ENCODE results near the gene TBX15.

TBX15 gene

DNA sequence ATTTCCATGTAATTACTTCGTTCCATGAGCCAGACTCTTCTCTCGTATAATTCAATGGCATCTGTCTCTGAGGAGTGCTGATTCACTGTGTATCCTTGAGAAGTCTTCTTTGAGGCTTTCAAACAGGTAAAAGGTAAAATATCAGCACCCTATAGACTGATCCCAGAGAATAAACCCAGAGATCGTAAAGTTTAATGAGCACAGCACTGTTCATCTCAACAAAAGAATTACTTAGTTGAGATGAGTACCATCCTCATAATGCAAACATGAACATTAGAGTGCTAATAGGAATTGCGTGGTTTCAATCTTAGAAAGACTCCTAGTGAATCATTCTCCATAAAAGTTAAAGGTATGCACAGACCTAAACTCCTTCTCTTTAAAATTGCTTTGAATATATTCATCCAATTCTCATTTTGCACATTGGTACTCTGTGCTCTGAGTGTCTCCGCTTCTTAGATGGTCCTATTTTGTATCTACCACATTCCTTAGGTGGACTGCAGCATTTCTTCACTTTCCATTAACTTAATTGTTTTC, 97.2 kb downstream of the TBX15 start:
- DNase-seq (ENCODE audit: low read depth), result no peak

DNA sequence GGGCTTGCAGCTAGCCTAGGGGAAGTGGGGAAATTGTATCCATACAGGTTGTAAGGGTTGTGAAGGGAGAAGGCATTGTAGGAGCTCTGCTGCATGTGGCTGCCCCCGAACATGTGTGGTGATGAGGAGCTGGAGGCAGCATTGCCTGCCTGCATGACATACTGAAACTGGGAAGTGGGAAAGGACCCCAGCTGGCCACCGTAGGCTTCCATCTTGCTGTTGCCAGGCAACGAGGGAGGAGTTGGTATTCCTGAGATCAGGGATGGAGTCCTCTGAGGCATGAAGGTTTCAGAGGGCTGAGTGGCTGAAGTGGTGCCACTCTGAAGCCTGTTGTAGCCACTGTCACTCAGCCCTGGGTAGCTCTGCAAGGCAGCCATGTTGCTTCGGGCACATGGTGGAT, 103.2 kb downstream of the TBX15 start:
- DNase-seq (ENCODE audit: low read depth), result no peak

DNA sequence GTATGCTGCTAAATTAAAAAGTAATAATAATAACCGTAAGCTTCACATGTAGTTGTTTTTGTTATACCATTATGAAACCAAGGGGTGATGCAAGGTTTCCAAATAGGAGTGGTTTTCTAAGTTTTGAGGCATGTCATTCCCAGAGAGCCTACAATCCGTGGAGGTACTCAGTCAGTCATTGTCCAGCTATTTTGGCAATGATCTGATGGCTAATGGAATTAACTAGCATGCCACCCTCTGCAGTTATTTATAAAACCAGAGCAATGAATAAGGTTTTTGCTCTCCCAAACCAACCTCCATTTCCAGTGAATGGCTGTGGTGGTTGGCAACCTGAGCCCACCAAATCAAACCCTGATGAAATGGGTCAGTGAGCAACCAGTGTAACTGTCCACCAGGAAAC, 106.4 kb downstream of the TBX15 start:
- DNase-seq (ENCODE audit: low read depth), result no peak

- DNase-seq (ENCODE audit: low read depth), result no peak
Observed at GRCh38 chr1:118878661-118879060, 109.5 kb downstream of the TBX15 start.

- no peak for DNase-seq (ENCODE audit: low read depth)
Observed at GRCh38 chr1:118877668-118878396, 110.3 kb downstream of the TBX15 start.

DNA sequence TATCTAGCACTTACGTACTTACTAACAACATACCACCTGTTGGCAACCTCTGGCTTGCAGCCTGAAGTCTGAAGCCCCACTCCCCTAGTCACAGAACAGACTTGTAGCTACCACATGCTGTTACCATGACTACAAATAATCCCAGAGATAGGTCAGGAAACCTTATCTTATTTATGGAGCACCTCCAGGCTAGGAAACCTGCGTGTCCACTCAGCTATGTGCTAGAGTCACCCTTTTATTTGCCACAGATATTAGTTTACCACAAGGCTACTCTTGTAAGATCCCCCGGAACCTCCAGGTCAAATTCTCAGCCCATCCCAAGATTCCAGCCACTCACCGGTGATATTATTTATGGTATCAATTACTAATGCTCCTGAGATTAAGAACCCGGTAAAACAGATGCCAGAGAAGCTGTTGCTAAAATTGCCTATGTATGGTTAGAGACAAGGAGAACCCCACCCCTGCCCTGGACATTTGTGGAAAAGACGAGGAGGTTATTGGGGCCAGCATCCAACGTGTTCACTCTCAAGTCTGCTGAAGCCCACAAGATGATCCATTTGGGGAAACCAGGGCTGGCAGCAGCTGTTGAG, 116.5 kb downstream of the TBX15 start:
- no peak for DNase-seq (ENCODE audit: low read depth)

DNA sequence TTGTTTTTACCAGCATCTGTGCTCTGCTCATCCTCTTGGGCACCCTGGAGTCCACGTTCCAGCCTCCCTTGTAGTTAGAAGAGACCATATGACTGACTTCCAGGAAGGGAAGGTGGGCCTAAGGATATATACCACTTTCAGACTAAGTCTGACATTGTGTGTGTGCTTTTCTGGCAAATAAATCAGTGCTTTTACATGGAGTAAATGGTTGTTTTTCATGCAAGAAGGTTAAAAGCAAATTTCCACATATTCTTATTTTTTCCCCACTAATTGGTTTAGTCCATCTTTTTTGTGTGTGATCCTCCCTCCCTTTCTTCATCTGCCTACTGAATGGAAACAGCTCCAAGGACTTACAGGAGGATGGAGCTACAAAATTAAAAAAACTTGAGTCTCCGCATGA, 119.8 kb downstream of the TBX15 start:
- DNase-seq (ENCODE audit: low read depth), result no peak

DNA sequence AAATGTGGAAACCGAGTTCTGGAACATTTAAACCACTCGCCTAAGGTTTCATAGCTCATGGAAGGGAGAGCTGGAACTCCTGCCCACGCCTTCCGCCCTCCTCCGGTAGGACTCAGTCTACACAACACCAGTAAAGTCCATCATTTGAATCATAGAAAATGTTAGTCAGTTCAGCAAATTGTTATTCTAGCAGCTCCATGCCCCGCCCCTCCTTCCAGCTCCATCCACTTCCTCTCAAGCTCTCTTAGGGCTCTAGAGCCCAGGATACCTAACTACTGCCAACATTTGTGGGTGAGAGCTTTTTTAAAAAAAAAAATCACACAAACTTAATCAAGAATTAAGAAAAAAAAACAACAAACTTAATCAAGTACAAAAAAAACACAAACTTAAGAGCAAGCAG, 121.8 kb downstream of the TBX15 start:
- DNase-seq (ENCODE audit: low read depth), result no peak

GRCh38 chr1:118863688-118864087, 124.5 kb downstream of the TBX15 start:
- no peak for DNase-seq (ENCODE audit: low read depth)

DNA sequence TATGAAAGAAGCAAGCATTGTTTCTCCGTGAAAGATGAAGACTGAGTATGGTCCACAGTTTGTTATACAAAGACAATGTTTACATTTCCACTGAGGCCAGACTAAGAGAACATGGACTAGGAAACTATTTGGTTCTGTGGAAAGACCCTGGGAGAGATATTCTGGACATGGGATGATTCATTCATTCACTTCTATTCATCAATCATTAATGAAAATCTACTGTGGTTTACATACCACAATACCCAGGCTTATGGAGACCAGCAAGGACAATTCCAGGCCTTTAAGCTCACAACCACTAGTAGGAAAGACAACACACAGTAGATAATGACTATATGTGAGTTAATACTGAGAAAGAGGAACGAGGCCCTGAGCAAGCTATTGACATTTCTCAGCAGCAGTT, 125.4 kb downstream of the TBX15 start:
- no peak for DNase-seq (ENCODE audit: low read depth)

GRCh38 chr1:118861216-118861615, 126.9 kb downstream of the TBX15 start:
- DNase-seq (ENCODE audit: low read depth), result no peak

DNA sequence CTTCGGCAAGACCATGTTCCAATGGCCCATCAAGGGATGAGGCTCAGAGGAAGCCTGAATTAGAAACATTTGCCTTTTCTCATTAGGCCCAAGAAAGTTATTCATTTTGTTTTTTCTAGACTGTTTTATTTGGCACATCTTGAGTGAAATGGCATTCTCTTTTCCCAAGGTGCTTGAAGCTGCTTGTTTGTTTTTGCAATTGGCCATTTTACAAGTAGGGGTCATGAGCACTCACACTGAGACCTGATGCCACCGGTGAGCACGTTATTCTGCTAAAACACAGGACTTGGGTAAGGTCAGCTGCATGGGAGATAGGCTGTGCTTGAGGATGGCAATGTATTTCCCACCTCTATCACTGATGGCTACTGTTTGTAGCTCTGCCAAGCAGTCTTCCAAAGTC, 128.1 kb downstream of the TBX15 start:
- DNase-seq (ENCODE audit: low read depth), result no peak

DNA sequence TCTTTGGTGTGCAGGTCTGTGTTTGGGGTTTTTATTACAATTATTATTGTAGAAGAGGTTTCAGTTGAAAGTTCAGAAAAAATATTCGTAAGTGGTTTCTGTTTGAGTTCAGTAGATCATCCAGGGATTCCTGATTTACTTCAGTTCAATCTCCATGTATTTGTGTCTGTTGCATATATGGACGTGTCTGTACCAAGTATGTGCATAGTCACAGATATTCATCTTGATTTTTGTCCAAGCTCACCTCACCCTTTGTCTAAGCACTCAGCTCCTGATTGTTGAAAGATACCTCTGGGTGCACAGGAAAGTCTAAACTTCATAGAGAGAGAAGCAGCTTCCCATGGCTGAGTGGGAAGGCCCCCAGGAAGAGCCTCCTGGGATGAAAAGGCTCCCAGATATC, 141.7 kb downstream of the TBX15 start:
- DNase-seq (ENCODE audit: low read depth), result no peak

DNA sequence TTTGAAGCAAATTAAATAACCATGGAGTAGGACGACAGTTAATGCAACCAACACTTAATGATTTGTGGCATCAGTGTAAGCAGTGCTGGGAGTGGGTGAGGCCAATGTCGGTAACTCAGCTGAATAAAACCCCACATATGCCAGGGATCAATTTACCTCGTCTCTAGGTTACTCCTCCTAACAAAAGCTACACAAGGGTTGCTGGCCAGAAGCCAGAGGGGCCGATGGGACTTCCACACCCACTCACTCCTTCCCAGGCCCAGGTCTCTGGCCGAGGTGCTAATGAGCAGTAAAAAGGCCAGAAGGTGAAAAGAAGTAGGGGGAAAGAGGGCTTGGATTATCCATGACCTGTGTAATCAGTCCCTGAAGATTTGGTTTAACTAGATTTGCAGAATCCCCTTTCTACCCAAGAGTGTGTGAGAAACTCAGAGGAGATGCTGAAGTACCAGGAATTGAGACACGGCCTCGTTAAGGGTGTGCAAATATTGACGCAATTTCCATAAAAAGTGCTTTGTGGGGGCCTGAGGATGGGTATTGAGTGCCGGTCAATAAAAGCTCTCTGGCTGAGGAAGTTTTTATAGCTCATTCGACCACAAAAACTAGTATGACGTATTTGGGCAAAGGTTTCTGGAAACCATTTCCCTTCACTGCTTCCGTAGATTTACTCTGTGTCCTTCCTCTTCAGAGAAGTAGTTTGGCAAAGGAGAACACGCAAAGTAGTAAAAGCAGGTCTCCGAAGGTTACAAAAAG, 145.5 kb downstream of the TBX15 start:
- no peak for DNase-seq (ENCODE audit: low read depth)

DNA sequence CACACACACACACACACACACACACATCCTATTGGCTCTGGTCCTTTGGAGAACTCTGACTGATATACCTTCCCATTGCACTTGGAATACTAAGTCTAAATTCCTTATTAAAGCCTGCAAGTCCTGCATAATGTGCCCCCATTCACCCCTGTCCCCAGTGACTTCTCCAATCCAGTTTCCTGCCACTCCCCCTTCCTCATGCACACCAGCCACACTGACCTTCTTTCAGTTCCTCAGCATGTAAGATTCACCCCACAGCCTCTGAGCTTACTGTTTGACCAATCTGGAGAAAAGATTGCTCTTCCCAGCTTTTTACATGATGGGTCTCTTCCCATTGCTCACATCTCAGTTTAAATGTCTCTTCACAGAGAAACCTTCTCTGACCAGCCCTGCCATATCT, 146.6 kb downstream of the TBX15 start:
- DNase-seq (ENCODE audit: low read depth), result no peak
